Measurements from ENCODE around the gene TERT. TPM values are rescaled to one million over a fixed set of nuclear protein-coding genes. Genes with fewer than 3 reads are reported as not detected.
"Not testable (repeated sequence)": the region's sequence is repeated elsewhere in the genome, so short reads cannot be mapped to it uniquely, and the experiment has no call there.

The TERT gene
- total RNA-seq, result not detected
- long read RNA-seq, result 0 reads

- no peak for ATAC-seq
- DNase-seq, result no peak
- intact Hi-C loops (cut with micrococcal nuclease), result no loop called here
Measured at GRCh38 chr5:1294835-1295649, at the start of gene TERT. TSS of gene TERT (minus strand) at chr5:1295068. CDS start at chr5:1294989, 79 bp downstream.

DNA sequence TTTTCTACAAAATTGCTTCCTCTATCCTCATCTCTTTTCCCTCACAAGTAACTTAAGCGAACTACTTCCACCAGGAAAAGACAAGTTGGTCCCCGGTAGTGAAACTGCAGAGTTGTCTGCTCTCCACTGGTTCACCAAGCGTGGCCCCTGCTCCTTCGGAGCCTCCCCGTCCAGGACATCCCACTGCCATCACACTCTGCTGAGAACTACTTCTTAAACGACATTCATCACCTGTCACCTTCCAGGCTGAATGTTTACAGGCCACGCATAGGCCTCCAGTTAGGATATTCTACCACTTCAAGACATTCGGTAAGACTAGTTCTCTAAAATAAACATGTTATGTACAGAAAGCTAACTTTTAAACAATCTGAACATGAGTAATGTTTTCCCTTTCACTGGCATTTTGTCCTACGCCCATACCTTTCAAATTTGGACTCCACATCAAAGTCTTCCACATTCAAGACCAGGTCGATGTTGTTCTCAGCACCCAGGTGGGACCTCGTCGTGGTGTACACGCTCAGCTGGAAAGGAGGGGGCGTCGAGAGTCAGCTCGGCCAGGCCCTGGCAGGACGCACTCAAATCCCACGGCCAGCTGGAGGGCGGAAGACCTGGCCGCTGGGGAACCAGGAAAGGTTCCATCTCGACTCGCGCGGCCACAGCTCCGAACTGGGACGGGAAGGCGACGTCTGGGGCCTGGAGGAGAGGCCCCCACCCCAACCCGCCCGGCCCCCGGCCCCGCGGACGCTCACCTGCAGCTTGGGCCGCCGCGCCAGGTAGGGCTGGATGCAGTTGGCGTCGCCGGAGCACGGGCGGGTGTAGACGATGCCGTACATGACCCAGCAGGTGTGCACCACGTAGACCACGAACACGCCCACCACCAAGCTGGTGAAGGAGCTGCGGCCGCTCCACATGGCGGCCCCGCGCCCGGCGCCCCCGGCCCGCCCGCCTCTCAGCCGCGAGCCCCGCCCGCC lies 49.3 kb upstream of the TERT start:
- DNase-seq, result no peak
- no peak for ATAC-seq
- intact Hi-C loops (cut with micrococcal nuclease), result no loop called here

- no peak for ATAC-seq
- peak; percentile 27 for DNase-seq
- intact Hi-C loops (cut with micrococcal nuclease), result no loop called here
Measured at GRCh38 chr5:1343315-1343751, 48.5 kb upstream of the TERT start.

GRCh38 chr5:1342711-1343110 lies 47.8 kb upstream of the TERT start:
- DNase-seq, result peak; percentile 7
- intact Hi-C loops (cut with micrococcal nuclease); ATAC-seq: not testable (repeated sequence)

DNA sequence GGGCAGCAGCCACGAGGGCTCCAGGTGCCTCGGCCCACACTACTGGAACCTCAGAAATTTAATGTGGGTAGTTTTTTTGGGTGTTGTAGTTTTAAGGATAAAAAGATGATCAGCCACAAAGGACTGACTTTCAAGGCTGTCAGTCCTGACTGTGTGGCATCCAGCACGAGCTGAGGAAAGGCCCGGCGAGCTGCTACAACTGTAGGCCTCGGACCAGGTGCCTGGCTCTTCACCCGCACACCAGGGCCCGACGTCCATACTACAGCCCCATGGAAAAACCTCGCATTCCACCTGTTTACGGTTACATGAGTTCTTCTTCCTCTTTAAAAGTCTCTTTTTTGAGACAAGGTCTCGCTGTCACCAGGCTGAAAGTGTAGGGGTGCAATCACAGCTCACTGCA lies 47.4 kb upstream of the TERT start:
- ATAC-seq, result no peak
- peak; percentile 14 for DNase-seq
- intact Hi-C loops (cut with micrococcal nuclease), result no loop called here

DNA sequence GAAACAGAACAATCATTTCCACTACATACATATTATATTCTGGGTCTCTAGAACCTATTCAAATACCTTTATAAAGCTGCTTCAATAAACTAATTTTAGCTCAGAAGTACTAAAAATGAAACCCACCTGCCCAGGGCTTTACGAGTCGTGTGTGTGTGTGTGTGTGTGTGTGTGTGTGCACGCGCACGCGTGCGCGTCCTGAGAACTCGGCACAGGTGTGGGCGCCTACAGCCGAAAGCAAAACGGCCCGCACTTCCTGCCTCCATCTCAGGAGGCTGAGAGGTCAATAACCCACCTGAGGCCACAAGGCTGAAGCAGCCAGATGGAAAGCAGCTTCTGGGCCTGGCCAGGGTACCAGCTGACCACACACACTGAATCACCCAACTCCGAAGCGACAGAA lies 47.0 kb upstream of the TERT start:
- ATAC-seq (no peak), DNase-seq (peak; percentile 13)
- intact Hi-C loops (cut with micrococcal nuclease), result no loop called here

- peak; percentile 10 for DNase-seq
- ATAC-seq; intact Hi-C loops (cut with micrococcal nuclease): not testable (repeated sequence)
Measured at GRCh38 chr5:1339818-1340210, 44.9 kb upstream of the TERT start.

DNA sequence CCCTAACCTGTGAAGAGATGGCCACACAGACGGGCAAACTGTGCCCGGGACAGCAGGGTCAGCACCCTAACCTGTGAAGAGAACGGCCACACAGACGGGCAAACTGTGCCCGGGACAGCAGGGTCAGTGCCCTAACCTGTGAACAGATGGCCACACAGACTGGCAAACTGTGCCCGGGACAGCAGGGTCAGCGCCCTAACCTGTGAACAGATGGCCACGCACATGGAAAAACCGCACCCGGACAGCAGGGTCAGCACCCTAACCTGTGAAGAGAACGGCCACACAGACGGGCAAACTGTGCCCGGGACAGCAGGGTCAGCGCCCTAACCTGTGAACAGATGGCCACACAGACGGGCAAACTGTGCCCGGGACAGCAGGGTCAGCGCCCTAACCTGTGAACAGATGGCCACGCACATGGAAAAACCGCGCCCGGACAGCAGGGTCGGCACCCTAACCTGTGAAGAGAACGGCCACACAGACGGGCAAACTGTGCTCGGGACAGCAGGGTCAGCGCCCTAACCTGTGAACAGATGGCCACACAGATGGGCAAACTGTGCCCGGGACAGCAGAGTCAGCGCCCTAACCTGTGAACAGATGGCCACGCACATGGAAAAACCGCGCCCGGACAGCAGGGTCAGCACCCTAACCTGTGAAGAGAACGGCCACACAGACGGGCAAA lies 44.4 kb upstream of the TERT start:
- DNase-seq, result peak; percentile 12
- ATAC-seq; intact Hi-C loops (cut with micrococcal nuclease): not testable (repeated sequence)

GRCh38 chr5:1338506-1339070 lies 43.7 kb upstream of the TERT start:
- peak; percentile 15 for DNase-seq
- no peak for ATAC-seq

GRCh38 chr5:1338196-1338490 lies 43.3 kb upstream of the TERT start:
- ATAC-seq, result no peak
- DNase-seq, result peak; percentile 20
- intact Hi-C loops (cut with micrococcal nuclease), result no loop called here

More at GRCh38 chr5:1338506-1339070, 43.7 kb upstream of the TERT start:
- intact Hi-C loops (cut with micrococcal nuclease), result no loop called here

- DNase-seq, result peak; percentile 22
- intact Hi-C loops (cut with micrococcal nuclease), result no loop called here
- no peak for ATAC-seq
Measured at GRCh38 chr5:1337489-1338195, 42.8 kb upstream of the TERT start.

- DNase-seq, result peak; percentile 20
- intact Hi-C loops (cut with micrococcal nuclease), result no loop called here
- ATAC-seq, result no peak
Measured at GRCh38 chr5:1336749-1337488, 42.1 kb upstream of the TERT start.

DNA sequence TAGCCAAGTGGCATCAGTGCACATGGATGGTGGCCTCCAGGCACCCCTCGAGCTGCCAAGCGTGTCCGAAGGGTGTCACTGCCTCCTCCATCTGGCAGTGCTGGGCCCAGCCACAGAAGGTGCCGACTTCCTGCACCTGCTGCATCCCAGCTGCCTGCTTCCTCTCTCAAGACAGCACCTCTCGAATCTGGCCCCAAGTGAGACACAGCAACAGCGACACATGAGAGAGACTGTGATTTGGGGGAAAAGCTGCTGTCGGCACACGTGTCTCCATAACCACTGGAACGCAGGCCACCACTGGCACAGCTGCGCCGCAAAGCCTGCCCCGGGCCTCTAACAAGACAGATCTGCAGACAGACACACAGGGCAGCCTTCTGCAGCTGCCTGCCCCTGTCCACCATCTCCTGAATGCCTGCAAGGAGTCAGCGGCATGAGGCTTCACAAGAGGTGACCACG lies 41.3 kb upstream of the TERT start:
- peak; percentile 12 for DNase-seq
- intact Hi-C loops (cut with micrococcal nuclease), result no loop called here
- no peak for ATAC-seq

- intact Hi-C loops (cut with micrococcal nuclease), result no loop called here
- DNase-seq, result no peak
- no peak for ATAC-seq
Measured at GRCh38 chr5:1335540-1336095, 40.8 kb upstream of the TERT start.

DNA sequence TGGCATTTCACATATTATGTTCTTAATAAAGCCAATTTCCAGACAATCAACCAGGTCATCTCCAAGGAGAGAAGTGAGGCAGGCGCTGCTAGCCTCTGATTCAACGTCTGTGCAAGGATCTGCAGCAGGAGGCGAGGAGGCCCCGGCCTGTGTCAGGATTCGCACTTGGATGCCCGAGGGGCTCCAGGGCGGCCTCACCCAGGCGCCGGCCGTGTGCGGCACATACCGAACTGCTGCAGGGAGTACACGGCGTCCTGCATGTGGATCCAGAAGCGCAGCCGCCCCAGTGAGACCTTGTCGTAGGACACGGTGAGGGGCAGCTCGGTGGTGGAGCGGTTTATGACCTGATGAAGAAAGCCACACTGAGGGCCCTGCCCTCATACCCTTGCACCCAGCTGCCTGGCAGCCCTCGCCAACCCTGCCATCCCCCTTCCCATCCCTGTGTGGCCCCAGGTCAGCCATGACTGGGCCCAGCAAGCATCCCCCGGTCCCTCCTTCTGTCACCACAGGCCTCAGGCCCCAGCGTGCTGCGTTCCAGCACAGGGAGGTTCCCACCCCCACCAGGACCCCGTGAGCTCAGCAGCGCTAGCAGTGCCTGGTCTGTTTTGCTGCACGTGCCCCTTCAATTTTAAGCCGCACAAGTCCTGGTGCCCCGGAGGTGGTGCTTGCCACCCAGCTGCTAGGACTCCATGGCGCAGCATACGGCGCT lies 40.1 kb upstream of the TERT start:
- DNase-seq, result peak; percentile 19
- no peak for ATAC-seq
- intact Hi-C loops (cut with micrococcal nuclease), result no loop called here

DNA sequence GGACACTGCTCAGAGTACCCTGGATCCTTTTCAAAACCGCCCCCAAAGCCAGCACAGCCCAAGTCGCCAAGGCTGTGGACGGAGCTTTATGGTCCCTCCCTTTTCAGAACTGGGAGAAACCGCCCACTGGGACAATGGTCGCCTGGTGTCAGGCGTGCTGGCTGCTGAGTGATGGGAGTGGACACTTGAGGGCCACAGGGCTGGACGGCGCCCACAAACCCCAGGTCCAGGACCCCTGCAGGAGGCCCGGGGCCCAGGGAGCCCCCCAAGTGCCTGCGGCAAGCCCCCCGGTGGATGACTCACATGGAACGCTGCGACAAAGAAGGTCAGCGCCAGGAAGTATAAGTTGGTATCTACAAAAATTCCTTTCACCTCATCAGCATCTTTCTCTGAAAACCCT lies 39.1 kb upstream of the TERT start:
- DNase-seq (no peak), ATAC-seq (no peak)
- intact Hi-C loops (cut with micrococcal nuclease), result no loop called here

- DNase-seq; intact Hi-C loops (cut with micrococcal nuclease); ATAC-seq: not testable (repeated sequence)
Measured at GRCh38 chr5:1333286-1333685, 38.4 kb upstream of the TERT start.

Measured in left ventricle myocardium superior (tissue), 1 donor.